Activated CD4-positive, alpha-beta T cell treated with anti-CD3 and anti-CD28 coated beads, Interleukin-10, Interleukin-2, amounts not matched to agents 100 ng/mL and 50 ng/mL, durations not matched to agents 16 hours and 8 hours (primary cell): ENCODE data around the gene SLC24A2.
A peak's percentile ranks its signal among the peaks of the same experiment; 100 is the strongest.

Source experiments
- DNase-seq: peaks from one replicate; pipeline ENCODE4 v3.0.0-alpha.2; 2020

Gene SLC24A2

GRCh38 chr9:19757745-19758144, 31.1 kb downstream of the SLC24A2 start:
- DNase-seq = no peak

DNA sequence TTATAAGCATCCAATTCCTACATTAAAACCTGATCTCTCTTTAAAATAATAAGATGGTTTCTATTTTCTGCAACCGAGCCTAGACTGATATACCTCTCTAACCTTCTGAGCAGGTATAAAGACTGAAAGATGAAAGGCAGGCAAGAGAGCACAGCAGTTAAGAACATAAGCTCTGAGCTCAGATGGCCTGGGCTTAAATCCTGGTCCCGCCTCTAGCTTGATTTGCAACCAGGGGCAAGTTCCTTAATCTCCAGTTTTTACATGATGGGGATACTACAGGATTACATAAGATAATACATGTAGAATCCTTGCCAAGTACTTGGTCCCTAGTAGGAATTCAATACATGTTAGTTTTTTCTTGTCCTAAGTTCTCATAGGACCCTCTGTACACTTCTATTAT, 33.9 kb downstream of the SLC24A2 start:
- no peak for DNase-seq

DNA sequence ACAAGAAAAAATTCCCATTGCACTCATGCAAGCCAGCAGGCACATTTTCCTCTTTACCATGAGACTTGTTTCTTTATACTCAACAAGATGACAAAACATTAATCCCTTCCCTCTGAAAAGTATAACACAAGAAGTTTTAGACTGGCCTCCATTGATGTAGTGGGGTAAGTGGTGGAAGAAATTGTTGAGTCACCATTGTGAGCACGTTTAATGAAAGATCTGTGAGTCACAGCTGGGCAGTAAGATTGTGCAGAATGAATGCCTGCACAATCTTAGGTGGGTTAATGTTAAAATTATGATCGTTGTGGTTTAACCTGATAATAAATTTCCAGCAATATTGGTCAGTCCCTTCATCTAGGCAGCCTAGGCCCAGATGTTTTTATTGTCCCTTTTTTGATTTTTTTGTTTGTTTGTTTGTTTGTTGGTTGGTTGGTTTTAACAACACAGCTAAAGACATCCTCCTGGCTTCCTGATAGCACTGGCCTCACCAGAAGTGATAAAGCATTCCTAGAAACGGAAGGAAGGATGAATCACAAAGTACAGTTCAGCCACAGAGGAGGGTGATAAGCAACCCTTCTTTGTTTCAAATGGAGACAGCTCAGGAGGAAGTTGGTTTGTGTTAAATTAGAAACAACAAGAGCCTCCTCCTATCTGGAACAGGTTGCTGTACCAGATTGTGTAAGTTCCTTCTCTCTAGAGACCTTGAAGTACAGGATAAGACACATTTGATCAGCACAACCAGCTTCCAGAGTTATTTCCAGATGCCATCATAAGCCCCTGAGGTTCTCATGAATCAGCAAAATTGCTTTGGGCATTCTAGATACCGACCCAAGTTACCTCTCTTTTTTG, 40.3 kb downstream of the SLC24A2 start:
- peak; percentile 82 for DNase-seq

GRCh38 chr9:19746223-19746622, 42.6 kb downstream of the SLC24A2 start:
- DNase-seq = no peak

- DNase-seq = no peak
These were observed 47.7 kb downstream of the SLC24A2 start for GRCh38 chr9:19741178-19741577.
